Kidney (tissue), 14 donors: ENCODE data around the gene SPTB. TPM values are rescaled to one million over a fixed set of nuclear protein-coding genes. Genes with fewer than 3 reads are reported as not detected.

Experiments
- DNase-seq, 5 donors: peaks; one replicate each; pipeline ENCODE4 v3.0.0-alpha.2; 2013 to 2020
- FAIRE-seq: peaks from 2 replicates; lab custom pipeline; 2012; peaks lifted over from hg19 to GRCh38; lab: Jason Lieb, UNC
- H3K27ac ChIP-seq, 2 donors: one replicate each; pipeline ENCODE4 v1.7.0; 2013; ENCODE audit warnings: low read depth in 2 of 2, low read length in 2 of 2, inconsistent platforms in 1 of 2
- H3K27me3 ChIP-seq: one replicate; pipeline ENCODE4 v1.7.1; 2013; ENCODE audit warnings: low read length, inconsistent platforms; ENCODE audit not compliant: control insufficient read depth, insufficient read depth
- H3K36me3 ChIP-seq, 3 donors: one replicate each; pipeline versions ENCODE4 v1.7.0 to v1.7.1; 2013; ENCODE audit warnings: low read length in 3 of 3, control low read depth in 1 of 3, inconsistent platforms in 1 of 3; ENCODE audit not compliant: insufficient read depth in 3 of 3, control insufficient read depth in 2 of 3
- H3K4me1 ChIP-seq, 3 donors: one replicate each; pipeline versions ENCODE4 v1.7.0 to v1.7.1; 2013; ENCODE audit warnings: low read length in 3 of 3, inconsistent platforms in 1 of 3, low read depth in 1 of 3; ENCODE audit not compliant: control insufficient read depth in 2 of 3, insufficient read depth in 2 of 3
- H3K4me3 ChIP-seq, 3 donors: one replicate each; pipeline versions ENCODE4 v1.7.0 to v1.8.1; 2013; ENCODE audit warnings: low read length in 3 of 3, control low read depth in 1 of 3, inconsistent platforms in 1 of 3
- H3K9ac ChIP-seq, 3 donors: one replicate each; pipeline versions ENCODE4 v1.7.0 to v1.7.1; 2013; ENCODE audit warnings: low read length in 3 of 3, control low read depth in 1 of 3, inconsistent platforms in 1 of 3
- H3K9me3 ChIP-seq, 3 donors: one replicate each; pipeline versions ENCODE4 v1.7.0 to v1.7.1; 2013; ENCODE audit warnings: low read length in 3 of 3, control low read depth in 1 of 3, inconsistent platforms in 1 of 3; ENCODE audit not compliant: control insufficient read depth in 2 of 3, insufficient read depth in 1 of 3
- CTCF ChIP-seq: IDR thresholded peaks from 3 replicates; pipeline ENCODE4 v1.5.1; 2012; ENCODE audit warnings: mild to moderate bottlenecking, moderate library complexity, borderline replicate concordance; ENCODE audit not compliant: insufficient read depth; ENCODE audit errors: extremely low read depth
- intact Hi-C: fragments of 100-400 bp; cut with DNase I; formaldehyde crosslinking; loops from one replicate; pipeline ENCODE4 v1.11.1; 2022
- polyA plus RNA-seq: library from polyadenylated mRNA; stranded (reverse); fragments of 350-450 nt; fragmentation: Illumina TruSeq; extraction: RNeasy Lipid Tissue Mini Kit (QIAGEN cat#74804); gene quantifications from one replicate; pipeline ENCODE4 v1.2.3, GENCODE V29; 2014; ENCODE audit warnings: low read depth, low replicate concordance; ENCODE audit not compliant: insufficient read depth
- total RNA-seq: library from RNA; stranded (reverse); fragmentation: NEBNext Ultra II Directional; extraction: Animal tissue kit (Norgen Biotek cat#: 25700); gene quantifications from one replicate; pipeline ENCODE4 v1.2.1, GENCODE V29; 2021
- donor health status: control.
- donor health status: control.
- donor health status: control.
- donor health status: control.
- donor health status: control.
- donor health status: DM: yes; HTN: yes; CAD: no.
- donor health status: Normal renal cell carcinoma (clear cell type).

SPTB gene
- total and polyA plus RNA-seq, 2 donors from 2014 or later: 1.7 to 2.2 TPM

- Histone ChIP-seq H3K36me3 (no peaks in the 10 kb centered on the region), H3K4me3 (no peak overlapping the region), H3K27ac (no peak overlapping the region), H3K9ac (no peak overlapping the region), H3K9me3 (no peaks in the 10 kb centered on the region), H3K4me1 (peaks cover 0 to 5% (median 0%) of the 10 kb centered on the region in 3 donors), H3K27me3 (no peaks in the 10 kb centered on the region)
- no peak for DNase-seq
- intact Hi-C loops: no loop called here
- FAIRE-seq: no peak
- no peak for TF ChIP-seq CTCF
Measured at GRCh38 chr14:64826845-64827244, 52.9 kb downstream of the SPTB start.

- H3K36me3 ChIP-seq: no peaks in the 10 kb centered on the region
- TF ChIP-seq CTCF: no peak
- no peak overlapping the region for H3K4me3 ChIP-seq
- no peaks in the 10 kb centered on the region for H3K9me3 ChIP-seq
- FAIRE-seq: no peak
- no peak overlapping the region for H3K27ac ChIP-seq
- DNase-seq: no peak
- no peak overlapping the region for H3K9ac ChIP-seq
- intact Hi-C loops: no loop called here
- H3K27me3 ChIP-seq: no peaks in the 10 kb centered on the region
- peaks cover 0 to 5% (median 0%) of the 10 kb centered on the region in 3 donors for H3K4me1 ChIP-seq
Measured at GRCh38 chr14:64826333-64826732, 53.4 kb downstream of the SPTB start.

GRCh38 chr14:64825509-64825908, 54.2 kb downstream of the SPTB start:
- Histone ChIP-seq H3K4me1 (peaks cover 0 to 5% (median 0%) of the 10 kb centered on the region in 3 donors), H3K9me3 (no peaks in the 10 kb centered on the region), H3K27me3 (no peaks in the 10 kb centered on the region), H3K27ac (no peak overlapping the region), H3K4me3 (no peak overlapping the region), H3K9ac (no peak overlapping the region), H3K36me3 (no peaks in the 10 kb centered on the region)
- DNase-seq: peak in 4 of 5 donors; percentile 86 to 93 (median 92)
- intact Hi-C loops: no loop called here
- no peak for FAIRE-seq
- TF ChIP-seq CTCF: no peak

GRCh38 chr14:64825006-64825405, 54.7 kb downstream of the SPTB start:
- H3K4me1 ChIP-seq: peaks cover 0 to 5% (median 0%) of the 10 kb centered on the region in 3 donors
- H3K9ac ChIP-seq: no peak overlapping the region
- H3K36me3 ChIP-seq: no peaks in the 10 kb centered on the region
- FAIRE-seq: no peak
- TF ChIP-seq CTCF: no peak
- no peaks in the 10 kb centered on the region for H3K9me3 ChIP-seq
- H3K4me3 ChIP-seq: no peak overlapping the region
- H3K27me3 ChIP-seq: no peaks in the 10 kb centered on the region
- DNase-seq: no peak
- no peak overlapping the region for H3K27ac ChIP-seq
- intact Hi-C loops: no loop called here
